GM12891 (cell line): Measurements from ENCODE around the gene IFI44L.

Experiments
- DNase-seq: peaks from one replicate; pipeline ENCODE4 v3.0.0; 2011; ENCODE audit warnings: low spot score; ENCODE audit not compliant: insufficient read length
- FAIRE-seq: peaks from 2 replicates; lab custom pipeline; 2011; peaks lifted over from hg19 to GRCh38; lab: Jason Lieb, UNC
- PAX5 ChIP-seq: IDR thresholded peaks from 2 replicates; pipeline ENCODE4 v1.6.1; 2011; ENCODE audit warnings: low read length, moderate library complexity, mild to moderate bottlenecking; ENCODE audit not compliant: insufficient read depth, severe bottlenecking
- POLR2A ChIP-seq: IDR thresholded peaks from 2 replicates; pipeline ENCODE4 v1.6.1; 2011; ENCODE audit warnings: low read depth, low read length, control low read depth
- POLR2AphosphoS5 ChIP-seq: IDR thresholded peaks from 2 replicates; pipeline ENCODE4 v1.6.1; 2011; ENCODE audit warnings: low read depth, low read length, control low read depth
- POU2F2 ChIP-seq: IDR thresholded peaks from 2 replicates; pipeline ENCODE4 v1.6.1; 2011; ENCODE audit warnings: low read depth, mild to moderate bottlenecking, control low read depth, low read length, moderate library complexity
- SPI1 ChIP-seq: IDR thresholded peaks from 2 replicates; pipeline ENCODE4 v1.6.1; 2011; ENCODE audit warnings: low read depth, low read length, control low read depth
- TAF1 ChIP-seq: IDR thresholded peaks from 2 replicates; pipeline ENCODE4 v1.6.1; 2011; ENCODE audit warnings: low read depth, low read length, control low read depth

Gene IFI44L

GRCh38 chr1:78630600-78630999 lies 10.4 kb downstream of the IFI44L start:
- TF ChIP-seq TAF1 (no peak), PAX5 (no peak), POLR2AphosphoS5 (no peak), POU2F2 (no peak), SPI1 (no peak), POLR2A (no peak)
- DNase-seq (no peak), FAIRE-seq (no peak)

DNA sequence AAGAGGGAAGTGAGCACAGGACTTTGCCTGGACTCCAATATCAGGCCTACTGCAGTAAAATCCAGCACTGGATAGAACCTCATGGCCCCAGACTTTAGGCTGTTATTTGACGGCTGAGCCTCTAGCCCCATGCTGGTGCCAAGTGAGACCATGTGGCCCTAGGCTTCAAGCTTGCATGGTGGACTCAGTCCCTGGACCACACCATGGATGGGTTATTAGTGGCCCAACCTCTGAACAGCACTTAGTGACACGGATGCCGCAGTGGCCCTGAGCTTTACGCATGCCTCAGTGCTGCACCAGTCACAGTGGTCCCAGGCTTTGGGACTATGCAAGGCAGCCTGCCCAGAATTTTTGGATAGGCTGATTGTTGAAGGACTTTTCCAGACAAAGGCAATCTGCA lies 13.0 kb downstream of the IFI44L start:
- peak; percentile 92 for TF ChIP-seq POLR2AphosphoS5
- TF ChIP-seq TAF1: no peak
- TF ChIP-seq PAX5: no peak
- peak; percentile 79 for TF ChIP-seq POLR2A
- DNase-seq (no peak), FAIRE-seq (peak; percentile 75)

GRCh38 chr1:78640462-78640861 lies 20.2 kb downstream of the IFI44L start:
- FAIRE-seq (no peak), DNase-seq (no peak)
- TF ChIP-seq TAF1 (no peak), POLR2A (no peak), PAX5 (no peak), SPI1 (peak; percentile 99), POLR2AphosphoS5 (no peak), POU2F2 (no peak)

GRCh38 chr1:78641558-78641957 lies 21.3 kb downstream of the IFI44L start:
- DNase-seq: no peak
- no peak for FAIRE-seq
- TF ChIP-seq TAF1 (no peak), POU2F2 (no peak), POLR2AphosphoS5 (no peak), POLR2A (no peak), SPI1 (no peak), PAX5 (no peak)

DNA sequence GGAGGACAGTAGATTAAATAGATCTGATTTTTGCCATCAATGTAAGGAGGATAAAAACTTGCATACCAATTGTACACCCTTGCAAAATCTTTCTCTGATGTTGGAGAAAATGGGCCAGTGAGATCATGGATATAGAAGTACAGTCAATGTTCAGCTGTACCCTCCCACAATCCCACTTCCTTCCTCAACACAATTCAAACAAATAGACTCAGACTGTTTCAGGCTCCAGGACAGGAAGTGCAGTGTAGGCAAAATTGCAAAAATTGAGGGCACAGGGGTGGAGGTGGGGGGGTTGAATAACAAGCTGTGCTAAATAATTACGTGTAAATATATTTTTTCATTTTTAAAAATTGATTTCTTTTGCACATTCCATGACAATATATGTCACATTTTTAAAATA lies 25.5 kb downstream of the IFI44L start:
- no peak for DNase-seq
- TF ChIP-seq PAX5 (no peak), SPI1 (peak; percentile 39; the same call in 1 of the 2 replicates)
- FAIRE-seq: peak; percentile 47

GRCh38 chr1:78647238-78647637 lies 27.0 kb downstream of the IFI44L start:
- FAIRE-seq (no peak), DNase-seq (no peak)
- TF ChIP-seq SPI1 (no peak), POLR2A (no peak), POLR2AphosphoS5 (no peak), PAX5 (no peak), POU2F2 (no peak), TAF1 (no peak)

DNA sequence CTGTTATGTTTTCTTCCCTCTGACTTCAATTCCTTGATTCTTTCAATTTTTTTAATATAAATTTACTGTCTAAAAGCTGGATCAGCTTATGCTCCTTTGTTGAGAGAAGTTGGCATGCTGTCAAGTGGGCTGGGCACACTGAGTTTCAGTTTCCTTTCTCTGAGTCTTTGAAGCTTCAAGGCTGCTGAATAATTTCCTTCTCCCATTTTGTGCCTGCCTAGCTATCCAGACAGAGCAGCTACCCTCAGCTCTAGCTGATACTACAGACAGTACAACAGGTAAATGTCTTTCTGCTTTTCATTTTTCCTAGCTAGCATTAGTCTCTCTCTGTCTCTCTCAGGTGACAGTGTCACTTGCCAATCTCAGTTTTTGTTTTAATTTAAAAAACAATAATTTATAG lies 29.4 kb downstream of the IFI44L start, which contains the start of gene IFI44:
IFI44 (plus strand) TSS at position 204 of the 400 bp plus-strand sequence. CDS start 365 bp downstream, outside the sequence.
- TF ChIP-seq POLR2AphosphoS5 (peak; percentile 65; the same call in 1 of the 2 replicates), TAF1 (0 out of 2 replicates have a peak, but pooled peaks have one; percentile 68), POLR2A (peak; percentile 83), SPI1 (no peak)
- peak; percentile 79 for FAIRE-seq
- DNase-seq: peak; percentile 12

- no peak for DNase-seq
- no peak for TF ChIP-seq TAF1
- no peak for TF ChIP-seq POU2F2
- no peak for TF ChIP-seq PAX5
- TF ChIP-seq POLR2A: no peak
- TF ChIP-seq SPI1: no peak
- TF ChIP-seq POLR2AphosphoS5: no peak
- FAIRE-seq: no peak
Measured at GRCh38 chr1:78650114-78650660, 29.9 kb downstream of the IFI44L start.

DNA sequence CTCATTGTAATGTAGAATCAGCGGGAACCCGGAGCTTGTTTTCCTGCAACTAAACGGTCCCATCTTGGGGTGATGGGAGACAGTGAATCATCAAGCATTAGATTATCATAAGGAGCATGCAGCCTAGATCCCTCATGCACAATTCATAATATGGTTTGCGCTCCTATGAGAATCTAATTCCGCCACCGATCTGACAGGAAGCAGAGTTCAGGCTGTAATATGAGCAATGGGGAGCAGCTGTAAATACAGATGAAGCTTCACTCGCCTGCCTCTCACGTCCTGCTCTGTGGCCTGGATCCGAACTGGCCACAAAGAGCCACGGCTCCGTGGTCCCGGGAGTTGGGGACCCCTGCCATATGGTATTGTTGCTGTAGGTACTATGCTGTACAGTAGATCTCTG lies 31.0 kb downstream of the IFI44L start:
- no peak for DNase-seq
- peak; percentile 87 for FAIRE-seq
- TF ChIP-seq SPI1: no peak
- no peak for TF ChIP-seq POLR2A
- no peak for TF ChIP-seq POU2F2
- TF ChIP-seq TAF1: no peak
- TF ChIP-seq POLR2AphosphoS5: no peak
- TF ChIP-seq PAX5: no peak

DNA sequence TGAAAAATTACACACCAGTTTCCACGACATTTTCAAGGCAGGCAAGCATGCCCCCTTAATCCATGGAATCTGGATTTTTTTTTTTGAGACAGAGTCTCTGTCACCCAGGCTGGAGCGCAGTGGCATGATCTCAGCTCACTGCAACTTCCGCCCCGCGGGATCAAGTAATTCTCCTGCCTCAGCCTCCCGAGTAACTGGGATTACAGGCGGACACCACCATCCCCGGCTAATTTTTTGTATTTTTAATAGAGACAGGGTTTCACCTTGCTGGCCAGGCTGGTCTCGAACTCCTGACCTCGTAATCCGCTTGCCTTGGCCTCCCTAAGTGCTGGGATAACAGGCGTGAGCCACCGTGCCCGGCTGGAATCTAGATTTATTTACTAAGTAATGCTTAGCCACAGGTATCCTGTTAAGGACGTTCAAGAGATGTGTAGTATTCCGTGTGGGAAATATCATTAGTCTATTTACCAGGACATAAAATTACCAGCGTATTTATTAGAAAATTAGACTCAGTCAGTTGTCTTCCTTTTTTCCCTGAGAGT lies 31.8 kb downstream of the IFI44L start:
- no peak for FAIRE-seq
- TF ChIP-seq POLR2A: no peak
- no peak for TF ChIP-seq SPI1

DNA sequence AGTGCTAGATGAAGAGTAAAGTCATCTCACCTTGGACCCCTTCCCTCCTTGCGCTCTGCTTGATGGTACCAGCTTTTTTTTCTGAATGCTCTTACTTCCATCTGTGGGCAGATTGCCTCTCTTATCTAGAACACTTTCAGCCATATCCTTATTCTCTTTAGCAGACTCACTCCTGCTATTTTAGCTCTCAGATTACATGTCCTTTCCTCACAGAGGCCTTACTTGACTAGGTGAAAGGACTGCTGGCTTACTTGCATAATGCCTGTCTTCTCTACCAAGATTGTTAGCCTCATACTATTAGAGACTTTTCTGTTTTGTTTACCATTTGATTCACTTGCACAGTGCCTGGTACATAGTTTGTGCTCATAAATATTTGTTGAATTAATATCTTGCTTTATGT lies 38.7 kb downstream of the IFI44L start:
- FAIRE-seq: no peak
- TF ChIP-seq POLR2A: no peak
- no peak for TF ChIP-seq POLR2AphosphoS5
- no peak for TF ChIP-seq PAX5
- no peak for TF ChIP-seq POU2F2
- TF ChIP-seq SPI1: no peak
- TF ChIP-seq TAF1: no peak
- DNase-seq: no peak

More for the DNA sequence above, 31.8 kb downstream of the IFI44L start:
- DNase-seq: no peak
